ENCODE results near the gene LMBR1. TPM values are rescaled to one million over a fixed set of nuclear protein-coding genes. Genes with fewer than 3 reads are reported as not detected.

The LMBR1 gene, protein sequence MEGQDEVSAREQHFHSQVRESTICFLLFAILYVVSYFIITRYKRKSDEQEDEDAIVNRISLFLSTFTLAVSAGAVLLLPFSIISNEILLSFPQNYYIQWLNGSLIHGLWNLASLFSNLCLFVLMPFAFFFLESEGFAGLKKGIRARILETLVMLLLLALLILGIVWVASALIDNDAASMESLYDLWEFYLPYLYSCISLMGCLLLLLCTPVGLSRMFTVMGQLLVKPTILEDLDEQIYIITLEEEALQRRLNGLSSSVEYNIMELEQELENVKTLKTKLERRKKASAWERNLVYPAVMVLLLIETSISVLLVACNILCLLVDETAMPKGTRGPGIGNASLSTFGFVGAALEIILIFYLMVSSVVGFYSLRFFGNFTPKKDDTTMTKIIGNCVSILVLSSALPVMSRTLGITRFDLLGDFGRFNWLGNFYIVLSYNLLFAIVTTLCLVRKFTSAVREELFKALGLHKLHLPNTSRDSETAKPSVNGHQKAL
- total RNA-seq (100 to 1,000 TPM in 4 of 5 donors, 10 to 100 TPM in 1; 62.5 to 187 (median 138) TPM), polyA plus RNA-seq (1 to 10 TPM; 7.5 to 9.0 (median 8.3) TPM)
- long read RNA-seq, donor 1, full-length matches to known transcripts: 1 of 1 reads
- long read RNA-seq, donor 1, partial matches to known transcripts: 0 of 1 reads
- long read RNA-seq, donor 1, other reads (novel, unspliced or antisense): 0 of 1 reads
- long read RNA-seq, donor 2, full-length matches to known transcripts: 4 of 4 reads
- long read RNA-seq, donor 2, partial matches to known transcripts: 0 of 4 reads
- long read RNA-seq, donor 2, other reads (novel, unspliced or antisense): 0 of 4 reads
- long read RNA-seq, donor 3: 0 reads
- long read RNA-seq, donor 4: 0 reads
- long read RNA-seq, donor 5, full-length matches to known transcripts: 5 of 5 reads
- long read RNA-seq, donor 5, partial matches to known transcripts: 0 of 5 reads
- long read RNA-seq, donor 5, other reads (novel, unspliced or antisense): 0 of 5 reads
- long read RNA-seq, donor 6, full-length matches to known transcripts: 7 of 7 reads
- long read RNA-seq, donor 6, partial matches to known transcripts: 0 of 7 reads
- long read RNA-seq, donor 6, other reads (novel, unspliced or antisense): 0 of 7 reads
- long read RNA-seq, donor 7, full-length matches to known transcripts: 3 of 3 reads
- long read RNA-seq, donor 7, partial matches to known transcripts: 0 of 3 reads
- long read RNA-seq, donor 7, other reads (novel, unspliced or antisense): 0 of 3 reads
- long read RNA-seq, donor 8, full-length matches to known transcripts: 5 of 10 reads
- long read RNA-seq, donor 8, partial matches to known transcripts: 5 of 10 reads
- long read RNA-seq, donor 8, other reads (novel, unspliced or antisense): 0 of 10 reads
- long read RNA-seq, donor 9, full-length matches to known transcripts: 4 of 16 reads
- long read RNA-seq, donor 9, partial matches to known transcripts: 12 of 16 reads
- long read RNA-seq, donor 9, other reads (novel, unspliced or antisense): 0 of 16 reads
- long read RNA-seq, donor 10, full-length matches to known transcripts: 2 of 2 reads
- long read RNA-seq, donor 10, partial matches to known transcripts: 0 of 2 reads
- long read RNA-seq, donor 10, other reads (novel, unspliced or antisense): 0 of 2 reads

DNA sequence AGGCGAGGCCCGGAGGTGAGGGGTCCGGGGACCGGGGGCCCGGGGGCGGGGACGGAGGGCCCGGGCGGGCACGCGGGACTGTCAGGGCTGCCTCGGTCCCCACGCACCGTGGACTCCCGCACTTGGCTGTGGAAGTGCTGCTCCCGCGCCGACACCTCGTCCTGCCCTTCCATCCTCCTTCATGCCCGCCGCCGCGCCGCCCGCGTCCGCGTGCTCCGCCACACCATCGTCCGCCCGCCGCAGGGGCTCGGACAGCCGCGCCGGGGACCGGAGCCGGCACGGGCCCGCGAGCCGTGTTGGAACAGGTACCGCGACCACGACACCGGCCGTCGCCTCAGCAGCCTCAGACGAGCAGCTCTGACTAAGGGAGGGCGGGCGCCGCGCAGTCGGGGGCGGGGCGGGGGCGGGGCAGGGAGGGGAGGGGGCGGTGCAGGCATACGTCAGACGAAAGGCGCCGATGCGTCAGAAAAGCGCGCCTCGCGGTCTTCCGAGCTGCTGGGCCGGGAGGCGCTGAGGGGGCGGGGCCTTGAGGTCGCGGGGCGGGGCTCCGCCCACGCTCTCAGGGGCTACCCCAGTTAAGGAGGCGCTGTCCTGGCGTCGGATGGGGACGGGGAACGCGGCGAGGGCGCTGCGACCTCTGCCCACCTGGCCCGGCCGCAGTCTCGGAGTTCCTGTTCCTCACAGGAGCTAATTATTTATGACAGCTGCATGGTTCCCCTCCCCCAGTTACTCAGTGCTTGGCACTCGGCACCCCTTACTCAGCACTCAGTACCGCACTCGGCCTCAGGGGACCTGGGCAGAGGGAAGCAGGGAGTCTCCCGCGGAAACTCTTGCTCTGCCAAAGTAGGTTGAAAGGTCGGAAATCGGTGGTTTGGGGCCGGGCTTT lies at the start of gene LMBR1:
Gene LMBR1 (minus strand): TSS at position 363 of the 886 bp plus-strand sequence. CDS start 190 bp downstream, at position 173.
- no peaks in the 10 kb centered on the region for H3K27me3 ChIP-seq
- no peaks in the 10 kb centered on the region for H3K9me3 ChIP-seq
- H3K36me3 ChIP-seq: no peaks in the 10 kb centered on the region
- intact Hi-C loops (cut with DNase I; ENCODE audit: low total_unique reads): no loop called here
- peak within 1 kb of the TSS; percentile 62 to 95 (median 86) for H3K4me3 ChIP-seq
- H3K27ac ChIP-seq: peak within 1 kb of the TSS; percentile 93 to 99 (median 98)
- peak; percentile 96 to 98 for DNase-seq
- 0 to 1% (median 1%) methylated on average over 18 to 92 of the region's 97 CpGs for WGBS, 5 donors
- peak; percentile 19 to 84 (median 81) for TF ChIP-seq POLR2AphosphoS5 (IDR thresholded peaks at IDR 0.05)
- no peak for TF ChIP-seq POLR2A (IDR thresholded peaks at IDR 0.05)
- peak; percentile 5 for TF ChIP-seq EP300 (IDR thresholded peaks at IDR 0.05)
- TF ChIP-seq, protein P1, sequence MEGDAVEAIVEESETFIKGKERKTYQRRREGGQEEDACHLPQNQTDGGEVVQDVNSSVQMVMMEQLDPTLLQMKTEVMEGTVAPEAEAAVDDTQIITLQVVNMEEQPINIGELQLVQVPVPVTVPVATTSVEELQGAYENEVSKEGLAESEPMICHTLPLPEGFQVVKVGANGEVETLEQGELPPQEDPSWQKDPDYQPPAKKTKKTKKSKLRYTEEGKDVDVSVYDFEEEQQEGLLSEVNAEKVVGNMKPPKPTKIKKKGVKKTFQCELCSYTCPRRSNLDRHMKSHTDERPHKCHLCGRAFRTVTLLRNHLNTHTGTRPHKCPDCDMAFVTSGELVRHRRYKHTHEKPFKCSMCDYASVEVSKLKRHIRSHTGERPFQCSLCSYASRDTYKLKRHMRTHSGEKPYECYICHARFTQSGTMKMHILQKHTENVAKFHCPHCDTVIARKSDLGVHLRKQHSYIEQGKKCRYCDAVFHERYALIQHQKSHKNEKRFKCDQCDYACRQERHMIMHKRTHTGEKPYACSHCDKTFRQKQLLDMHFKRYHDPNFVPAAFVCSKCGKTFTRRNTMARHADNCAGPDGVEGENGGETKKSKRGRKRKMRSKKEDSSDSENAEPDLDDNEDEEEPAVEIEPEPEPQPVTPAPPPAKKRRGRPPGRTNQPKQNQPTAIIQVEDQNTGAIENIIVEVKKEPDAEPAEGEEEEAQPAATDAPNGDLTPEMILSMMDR (IDR thresholded peaks at IDR 0.05): peak in 6 of 7 experiments; percentile 70 to 96 (median 76)
- peaks cover 10 to 40% (median 24%) of the 10 kb centered on the region in 4 donors for H3K4me1 ChIP-seq

DNA sequence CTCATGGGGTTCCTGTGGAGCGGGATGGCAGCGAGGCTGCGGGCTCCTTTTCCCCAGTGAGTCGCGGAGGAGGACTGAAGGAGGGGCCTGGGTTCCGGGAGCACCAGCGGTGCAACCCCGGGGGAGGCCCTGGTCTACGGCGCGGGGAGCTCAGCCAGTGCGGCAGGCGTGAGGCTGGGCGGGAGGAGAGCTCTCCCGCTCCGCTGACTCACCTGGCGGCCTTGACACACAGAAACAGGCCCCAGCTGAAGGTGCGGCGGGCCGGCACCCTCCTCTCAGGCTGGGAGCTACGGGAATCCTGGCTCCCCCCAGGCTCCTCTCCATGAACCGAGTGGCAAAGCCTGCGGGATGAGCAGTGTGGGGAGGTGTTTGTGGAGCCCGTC lies 49.7 kb upstream of the LMBR1 start:
- DNase-seq: peak in 1 of 2 donors; percentile 76
- Histone ChIP-seq H3K4me3 (no peak overlapping the region), H3K27ac (no peak overlapping the region), H3K36me3 (no peaks in the 10 kb centered on the region), H3K27me3 (peaks cover 0 to 40% (median 5%) of the 10 kb centered on the region in 3 donors), H3K4me1 (peaks cover 0 to 9% (median 0%) of the 10 kb centered on the region in 4 donors), H3K9me3 (no peaks in the 10 kb centered on the region)
- 35 to 64% (median 53%) methylated on average over 17 to 24 of the region's 24 CpGs for WGBS, 5 donors
- TF ChIP-seq EP300 (IDR thresholded peaks at IDR 0.05) (no peak), POLR2A (IDR thresholded peaks at IDR 0.05) (no peak), POLR2AphosphoS5 (IDR thresholded peaks at IDR 0.05) (no peak)
- TF ChIP-seq, protein P1 (IDR thresholded peaks at IDR 0.05): no peak
- intact Hi-C loops (cut with DNase I; ENCODE audit: low total_unique reads): no loop called here

DNA sequence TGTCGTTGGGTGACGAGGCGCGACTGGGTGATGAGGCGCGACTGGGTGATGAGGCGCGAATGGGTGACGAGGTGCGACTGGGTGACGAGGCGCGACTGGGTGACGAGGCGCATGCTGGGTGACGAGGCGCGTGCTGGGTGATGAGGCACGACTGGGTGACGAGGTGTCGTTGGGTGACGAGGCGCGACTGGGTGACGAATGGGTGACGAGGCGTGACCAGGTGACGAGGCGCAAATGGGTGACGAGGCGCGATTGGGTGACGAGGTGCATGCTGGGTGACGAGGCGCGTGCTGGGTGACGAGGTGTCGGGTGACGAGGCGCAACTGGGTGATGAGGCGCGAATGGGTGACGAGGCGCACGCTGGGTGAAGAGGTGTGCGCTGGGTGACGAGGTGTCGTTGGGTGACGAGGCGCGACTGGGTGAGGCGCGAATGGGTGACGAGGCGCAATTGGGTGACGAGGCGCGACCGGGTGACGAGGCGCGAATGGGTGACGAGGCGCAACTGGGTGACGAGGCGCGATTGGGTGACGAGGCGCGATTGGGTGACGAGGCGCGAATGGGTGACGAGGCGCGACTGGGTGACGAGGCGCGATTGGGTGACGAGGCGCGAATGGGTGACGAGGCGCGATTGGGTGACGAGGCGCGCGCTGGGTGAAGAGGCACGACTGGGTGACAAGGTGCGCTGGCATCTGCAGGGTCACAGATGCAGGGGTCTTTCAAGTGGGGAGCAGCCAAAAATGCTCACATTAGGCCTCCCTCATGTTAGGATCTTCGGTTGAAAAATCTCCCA lies 48.6 kb upstream of the LMBR1 start:
- Histone ChIP-seq H3K9me3 (no peaks in the 10 kb centered on the region), H3K36me3 (no peaks in the 10 kb centered on the region), H3K4me1 (peaks cover 0 to 9% (median 0%) of the 10 kb centered on the region in 4 donors), H3K27ac (no peak overlapping the region), H3K4me3 (no peak overlapping the region), H3K27me3 (peaks cover 0 to 40% (median 5%) of the 10 kb centered on the region in 3 donors)
- 94 to 98% (median 96%) methylated on average over 73 to 92 of the region's 92 CpGs for WGBS, 5 donors
- no peak for TF ChIP-seq POLR2A (IDR thresholded peaks at IDR 0.05)
- TF ChIP-seq, protein P1 (IDR thresholded peaks at IDR 0.05): no peak
- no peak for TF ChIP-seq POLR2AphosphoS5 (IDR thresholded peaks at IDR 0.05)
- no peak for TF ChIP-seq EP300 (IDR thresholded peaks at IDR 0.05)
- no peak for DNase-seq
- intact Hi-C loops (cut with DNase I; ENCODE audit: low total_unique reads): no loop called here
